Body of pancreas (tissue), 4 donors: ENCODE measurements around the gene TTLL9.

Experiments
- CTCF ChIP-seq, 7 experiments: fragments of 450-650 bp in 4 of 7; fragments of 200-600 bp in 3 of 7; sonication (generic) in 3 of 7; IDR thresholded peaks; one replicate each; pipeline ENCODE4 v1.5.1; 2016 to 2019; ENCODE audit warnings: antibody characterized with exemption in 7 of 7
- POLR2A ChIP-seq, 3 donors: fragments of 450-650 bp; IDR thresholded peaks; one replicate each; pipeline ENCODE4 v1.6.1; 2016; ENCODE audit warnings: antibody characterized with exemption in 3 of 3, mild to moderate bottlenecking in 2 of 3

GRCh38 chr20:31848088-31848999 is 22.1 kb upstream of the TTLL9 start:
- TF ChIP-seq CTCF (IDR thresholded peaks at IDR 0.05), result no peak
- TF ChIP-seq POLR2A (IDR thresholded peaks at IDR 0.05), result no peak
